ENCODE results near the gene CCDC8. TPM values are rescaled to one million over a fixed set of nuclear protein-coding genes. Genes with fewer than 3 reads are reported as not detected.

CCDC8 gene
- total RNA-seq, 1 experiment from 2014 or later, result 24.5 TPM

DNA sequence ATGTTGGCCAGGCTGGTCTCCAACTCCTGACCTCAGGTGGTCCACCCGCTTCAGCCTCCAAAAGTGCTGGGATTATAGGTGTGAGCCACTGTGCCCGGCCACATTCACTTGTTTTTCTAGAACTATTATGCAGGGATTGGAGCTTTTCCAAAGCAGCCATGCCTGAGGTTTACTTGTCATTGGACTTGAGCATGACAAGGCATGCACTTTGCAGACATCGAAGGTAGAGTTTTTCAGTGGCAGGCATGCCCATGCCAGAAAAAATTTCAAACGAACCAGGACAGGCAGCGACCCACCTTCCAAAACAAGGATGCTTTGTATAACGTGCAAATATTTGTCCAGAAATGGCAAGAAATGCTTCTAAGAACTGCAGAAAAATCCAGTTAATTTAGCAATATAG, 40.3 kb upstream of the CCDC8 start:
- BruUV-seq (replicated peaks), result no TSS peak
- intact Hi-C loops (cut with micrococcal nuclease; ENCODE audit: unreplicated experiment), result no loop called here
- no peak for TF ChIP-seq CTCF (conservative IDR thresholded peaks at IDR 0.05; ENCODE audit: low read depth, low read length)
- TF ChIP-seq EZH2 (IDR thresholded peaks at IDR 0.05; ENCODE audit: borderline replicate concordance, low read depth, low read length, poor library complexity, severe bottlenecking), result no peak
- no peak for DNase-seq (ENCODE audit: low spot score)
- H3K36me3 ChIP-seq (ENCODE audit: insufficient read depth, low read length, poor library complexity, severe bottlenecking), result no peaks in the 10 kb centered on the region
- POLR2A ChIA-PET (ENCODE audit: low non-redundant PET), result no interaction called here
- CTCF ChIA-PET, result no interaction called here
- H3K27me3 ChIP-seq (replicated peaks; ENCODE audit: insufficient read depth, low read depth, low read length, poor library complexity), result no peaks in the 10 kb centered on the region
- no peak overlapping the region for H3K4me3 ChIP-seq (ENCODE audit: low read depth, low read length, poor library complexity, severe bottlenecking)
- no peak overlapping the region for H3K27ac ChIP-seq (ENCODE audit: low read depth, low read length, poor library complexity, severe bottlenecking)
- H3K9me3 ChIP-seq (ENCODE audit: low read depth, low read length, poor library complexity, severe bottlenecking), result peaks cover 4% of the 10 kb centered on the region
- no peaks in the 10 kb centered on the region for H3K4me1 ChIP-seq (ENCODE audit: insufficient read depth, low read length, poor library complexity, severe bottlenecking)

GRCh38 chr19:46452186-46452585, 38.8 kb upstream of the CCDC8 start:
- no peaks in the 10 kb centered on the region for H3K27me3 ChIP-seq (replicated peaks; ENCODE audit: insufficient read depth, low read depth, low read length, poor library complexity)
- no peak for TF ChIP-seq CTCF (conservative IDR thresholded peaks at IDR 0.05; ENCODE audit: low read depth, low read length)
- TF ChIP-seq EZH2 (IDR thresholded peaks at IDR 0.05; ENCODE audit: borderline replicate concordance, low read depth, low read length, poor library complexity, severe bottlenecking), result no peak
- ChIA-PET POLR2A (ENCODE audit: low non-redundant PET) (no interaction called here), CTCF (no interaction called here)
- DNase-seq (ENCODE audit: low spot score), result no peak
- peaks cover 4% of the 10 kb centered on the region for H3K9me3 ChIP-seq (ENCODE audit: low read depth, low read length, poor library complexity, severe bottlenecking)
- H3K4me1 ChIP-seq (ENCODE audit: insufficient read depth, low read length, poor library complexity, severe bottlenecking), result no peaks in the 10 kb centered on the region
- H3K4me3 ChIP-seq (ENCODE audit: low read depth, low read length, poor library complexity, severe bottlenecking), result no peak overlapping the region
- H3K36me3 ChIP-seq (ENCODE audit: insufficient read depth, low read length, poor library complexity, severe bottlenecking), result no peaks in the 10 kb centered on the region
- H3K27ac ChIP-seq (ENCODE audit: low read depth, low read length, poor library complexity, severe bottlenecking), result no peak overlapping the region
- intact Hi-C loops (cut with micrococcal nuclease; ENCODE audit: unreplicated experiment), result no loop called here
- no TSS peak for BruUV-seq (replicated peaks)

GRCh38 chr19:46451352-46451751, 38.0 kb upstream of the CCDC8 start:
- CTCF ChIA-PET, result no interaction called here

More at GRCh38 chr19:46451352-46451751, 38.0 kb upstream of the CCDC8 start:
- Histone ChIP-seq H3K4me1 (ENCODE audit: insufficient read depth, low read length, poor library complexity, severe bottlenecking) (no peaks in the 10 kb centered on the region), H3K9me3 (ENCODE audit: low read depth, low read length, poor library complexity, severe bottlenecking) (peaks cover 4% of the 10 kb centered on the region), H3K4me3 (ENCODE audit: low read depth, low read length, poor library complexity, severe bottlenecking) (no peak overlapping the region), H3K27ac (ENCODE audit: low read depth, low read length, poor library complexity, severe bottlenecking) (no peak overlapping the region), H3K36me3 (ENCODE audit: insufficient read depth, low read length, poor library complexity, severe bottlenecking) (no peaks in the 10 kb centered on the region), H3K27me3 (replicated peaks; ENCODE audit: insufficient read depth, low read depth, low read length, poor library complexity) (no peaks in the 10 kb centered on the region)
- POLR2A ChIA-PET (ENCODE audit: low non-redundant PET), result no interaction called here
- no peak for DNase-seq (ENCODE audit: low spot score)
- no TSS peak for BruUV-seq (replicated peaks)
- TF ChIP-seq EZH2 (IDR thresholded peaks at IDR 0.05; ENCODE audit: borderline replicate concordance, low read depth, low read length, poor library complexity, severe bottlenecking) (no peak), CTCF (conservative IDR thresholded peaks at IDR 0.05; ENCODE audit: low read depth, low read length) (no peak)
- intact Hi-C loops (cut with micrococcal nuclease; ENCODE audit: unreplicated experiment), result no loop called here

Measured in A673 (cell line).